G401 (cell line): ENCODE results near the gene CRY2. TPM values are rescaled to one million over a fixed set of nuclear protein-coding genes. Genes with fewer than 3 reads are reported as not detected.
"Not testable (repeated sequence)": the region's sequence is repeated elsewhere in the genome, so short reads cannot be mapped to it uniquely, and the experiment has no call there.

Experiments used
- DNase-seq: peaks from one replicate; pipeline ENCODE4 v3.0.0-alpha.2; 2015; ENCODE audit warnings: low spot score
- in situ Hi-C: cut with HindIII; loops from 2 replicates; pipeline ENCODE4 v1.10.0; 2016; ENCODE audit warnings: low sequenced_read_pairs, mixed read lengths
- total RNA-seq: library from RNA; depleted of rRNA; stranded (reverse); fragments of >200 nt; shearing (Covaris generic); gene quantifications from 2 replicates; pipeline ENCODE4 v1.2.3, GENCODE V29; 2014

Gene CRY2
- total RNA-seq, 1 experiment from 2014 or later = 13.1 TPM

DNA sequence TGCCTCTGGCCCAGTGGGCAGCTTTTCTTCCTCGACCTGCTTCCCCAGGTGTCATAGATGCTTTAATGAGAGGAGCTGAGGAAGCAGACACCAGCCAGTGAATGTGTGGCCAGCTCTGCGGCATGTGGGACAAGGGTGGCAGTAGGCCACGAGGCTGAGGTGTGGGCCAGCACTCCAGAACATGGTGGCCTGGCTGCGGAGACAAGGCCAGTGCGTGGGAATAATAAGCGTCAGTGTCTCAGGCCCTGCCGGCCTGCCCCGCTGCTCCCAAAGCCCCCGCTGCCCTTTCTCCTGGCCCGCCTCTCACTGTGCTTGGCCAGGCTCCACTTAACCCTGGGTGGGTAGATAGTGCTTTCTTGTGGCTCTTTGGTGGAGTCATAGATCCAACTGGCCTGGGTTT is 40.3 kb downstream of the CRY2 start:
- in situ Hi-C loops = no loop called here
- DNase-seq = peak; percentile 49

- DNase-seq = no peak
- in situ Hi-C loops = no loop called here
These were observed 42.3 kb downstream of the CRY2 start for GRCh38 chr11:45889555-45889954.

- in situ Hi-C loops = no loop called here
- DNase-seq = no peak
These were observed 42.7 kb downstream of the CRY2 start for GRCh38 chr11:45889966-45890365.

DNA sequence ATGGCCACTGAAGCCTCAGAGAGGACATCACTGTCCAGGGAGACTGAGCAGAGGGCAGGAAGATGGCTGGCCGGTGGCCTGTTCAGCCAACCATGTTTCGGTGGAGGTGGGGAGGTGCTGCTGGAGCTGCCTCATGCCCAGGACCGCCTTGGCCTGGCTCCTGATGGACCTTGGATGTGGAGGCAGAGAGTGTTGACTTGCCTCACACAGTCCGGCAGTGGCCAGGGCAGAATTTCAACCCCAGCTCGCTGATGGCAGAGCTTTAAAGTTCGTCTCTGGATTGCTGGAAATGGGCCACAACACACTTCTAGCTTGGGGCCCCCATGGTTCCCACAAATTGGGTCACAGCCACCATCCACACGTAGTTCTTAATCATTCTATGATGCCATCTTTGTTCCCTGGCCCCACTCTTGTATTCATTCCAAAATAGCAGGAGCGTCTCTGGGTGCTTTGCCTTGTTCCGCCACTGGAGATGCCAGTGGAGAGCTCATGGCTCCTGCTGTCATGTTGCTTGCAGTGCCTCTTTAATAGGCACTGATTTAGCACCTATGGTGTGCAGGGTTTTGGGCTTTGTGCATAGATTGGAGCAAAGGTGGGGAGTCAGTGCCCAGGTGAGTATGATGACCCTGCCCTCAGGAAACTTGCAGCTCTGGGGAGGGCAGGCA is 43.7 kb downstream of the CRY2 start:
- in situ Hi-C loops = no loop called here
- DNase-seq = peak; percentile 46

- DNase-seq = no peak
- in situ Hi-C loops = no loop called here
These were observed 45.6 kb downstream of the CRY2 start for GRCh38 chr11:45892856-45893255.

GRCh38 chr11:45894555-45895247 is 47.4 kb downstream of the CRY2 start:
- DNase-seq = peak; percentile 58
- in situ Hi-C loops = no loop called here

GRCh38 chr11:45895553-45896259 is 48.4 kb downstream of the CRY2 start:
- in situ Hi-C loops = no loop called here
- no peak for DNase-seq

DNA sequence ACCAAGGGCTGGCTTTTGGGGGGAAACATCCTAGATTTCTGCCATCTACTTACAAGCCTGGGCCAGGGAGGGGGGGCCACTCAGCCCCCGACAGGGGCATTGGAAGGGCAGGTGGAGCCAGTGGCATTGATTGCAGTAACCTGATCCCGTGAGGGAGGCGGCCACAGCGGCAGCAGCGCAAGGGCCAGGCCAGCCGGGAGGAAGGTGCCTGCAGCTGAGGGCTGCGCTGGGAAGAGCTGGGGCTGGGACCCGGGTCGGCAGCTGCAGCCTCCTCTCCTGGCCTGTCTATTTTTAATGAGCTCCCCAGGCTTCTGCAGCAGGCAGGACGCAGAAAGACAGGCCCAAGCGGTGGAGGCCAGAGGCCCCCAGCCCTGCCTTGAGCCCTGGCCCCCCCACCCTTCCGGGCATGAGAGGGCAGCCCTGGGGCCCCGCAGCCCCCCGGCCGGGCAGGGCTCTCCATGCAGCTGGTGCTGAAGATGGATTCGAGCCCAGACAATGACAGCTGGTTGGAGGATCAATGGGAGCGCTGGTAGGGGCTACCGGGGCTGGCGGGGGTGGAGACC is 49.2 kb downstream of the CRY2 start:
- DNase-seq = peak; percentile 39
- in situ Hi-C loops = no loop called here

GRCh38 chr11:45897556-45897955 is 50.3 kb downstream of the CRY2 start:
- in situ Hi-C loops = no loop called here
- DNase-seq = peak; percentile 55

DNA sequence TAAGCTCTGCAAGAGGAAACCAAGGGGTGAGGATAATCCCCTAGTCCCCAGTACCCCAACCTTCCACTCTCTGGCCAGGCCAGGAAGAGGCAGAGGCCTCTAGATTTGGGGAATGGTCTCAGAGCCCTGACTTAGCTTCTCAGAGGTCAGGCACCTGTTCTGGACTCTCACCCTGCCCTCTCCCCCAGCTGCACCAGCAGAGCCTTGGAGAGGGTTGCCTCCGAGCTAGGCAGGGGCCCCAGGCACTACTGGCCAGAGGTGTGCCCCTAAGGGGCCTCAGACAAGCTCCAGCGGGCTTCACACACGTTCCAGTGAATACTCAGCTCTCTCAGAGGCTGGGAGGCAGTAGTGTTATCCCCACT is 51.8 kb downstream of the CRY2 start:
- in situ Hi-C loops = no loop called here
- no peak for DNase-seq

- in situ Hi-C loops = no loop called here
These were observed 52.3 kb downstream of the CRY2 start for GRCh38 chr11:45899448-45900174.

GRCh38 chr11:45900175-45900800 is 53.0 kb downstream of the CRY2 start:
- DNase-seq = peak; percentile 34
- in situ Hi-C loops = not testable (repeated sequence)

More at GRCh38 chr11:45899448-45900174, 52.3 kb downstream of the CRY2 start:
- peak; percentile 87 for DNase-seq

DNA sequence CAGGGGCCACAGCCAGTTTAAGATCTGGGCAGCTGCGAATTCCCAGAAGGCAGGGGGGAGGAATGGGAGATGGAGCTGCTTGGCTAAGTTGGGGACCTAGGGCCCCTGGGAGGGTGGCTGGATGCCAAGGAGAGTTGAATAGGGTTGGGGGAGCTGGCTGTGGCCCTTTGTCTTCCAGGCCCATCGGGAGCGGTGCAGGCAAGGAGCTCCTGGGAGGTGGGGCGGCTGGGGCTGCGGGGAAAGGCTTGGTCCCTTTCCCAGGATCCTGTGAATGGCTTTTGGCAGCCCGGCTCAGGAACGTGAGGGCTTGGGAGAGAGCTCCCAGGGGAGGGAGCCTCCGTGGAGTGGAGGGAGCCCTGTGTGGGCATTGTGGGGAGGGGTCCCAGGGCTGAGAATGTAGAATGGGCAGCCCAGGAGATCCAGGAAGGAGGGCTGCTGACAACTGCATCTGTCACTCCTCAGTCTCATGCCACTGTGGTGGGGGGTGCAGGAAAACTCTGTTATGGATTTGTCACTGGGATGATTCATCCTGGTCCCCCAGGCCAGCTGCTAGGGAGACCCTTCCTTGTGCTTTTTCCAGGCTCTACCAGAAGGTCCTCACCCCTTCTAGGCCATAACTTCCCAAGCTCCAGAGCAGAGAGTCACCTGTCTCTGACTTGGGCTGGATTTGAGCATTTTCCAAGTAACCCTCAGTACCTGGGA is 53.8 kb downstream of the CRY2 start:
- DNase-seq = peak; percentile 57
- in situ Hi-C loops = no loop called here

DNA sequence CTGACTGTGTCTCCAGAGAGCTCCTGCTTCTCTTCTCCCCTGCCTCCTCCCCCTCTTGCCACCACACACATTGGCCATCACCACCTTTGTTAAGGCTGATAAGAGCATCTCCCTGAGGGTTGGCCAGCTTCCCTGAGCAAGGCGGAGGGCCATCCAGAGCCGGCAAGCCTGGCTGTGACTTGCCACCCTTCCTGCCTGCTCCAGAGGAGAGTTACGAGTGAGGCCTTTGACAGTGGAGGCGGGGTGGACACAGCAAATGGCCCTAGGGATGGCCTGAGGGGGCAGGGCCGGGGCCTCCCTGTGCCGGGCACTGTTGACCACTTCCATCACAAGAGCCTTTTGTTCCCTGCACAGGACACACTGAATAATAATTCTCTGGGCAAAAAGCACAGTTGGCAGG is 54.4 kb downstream of the CRY2 start:
- in situ Hi-C loops = no loop called here

DNA sequence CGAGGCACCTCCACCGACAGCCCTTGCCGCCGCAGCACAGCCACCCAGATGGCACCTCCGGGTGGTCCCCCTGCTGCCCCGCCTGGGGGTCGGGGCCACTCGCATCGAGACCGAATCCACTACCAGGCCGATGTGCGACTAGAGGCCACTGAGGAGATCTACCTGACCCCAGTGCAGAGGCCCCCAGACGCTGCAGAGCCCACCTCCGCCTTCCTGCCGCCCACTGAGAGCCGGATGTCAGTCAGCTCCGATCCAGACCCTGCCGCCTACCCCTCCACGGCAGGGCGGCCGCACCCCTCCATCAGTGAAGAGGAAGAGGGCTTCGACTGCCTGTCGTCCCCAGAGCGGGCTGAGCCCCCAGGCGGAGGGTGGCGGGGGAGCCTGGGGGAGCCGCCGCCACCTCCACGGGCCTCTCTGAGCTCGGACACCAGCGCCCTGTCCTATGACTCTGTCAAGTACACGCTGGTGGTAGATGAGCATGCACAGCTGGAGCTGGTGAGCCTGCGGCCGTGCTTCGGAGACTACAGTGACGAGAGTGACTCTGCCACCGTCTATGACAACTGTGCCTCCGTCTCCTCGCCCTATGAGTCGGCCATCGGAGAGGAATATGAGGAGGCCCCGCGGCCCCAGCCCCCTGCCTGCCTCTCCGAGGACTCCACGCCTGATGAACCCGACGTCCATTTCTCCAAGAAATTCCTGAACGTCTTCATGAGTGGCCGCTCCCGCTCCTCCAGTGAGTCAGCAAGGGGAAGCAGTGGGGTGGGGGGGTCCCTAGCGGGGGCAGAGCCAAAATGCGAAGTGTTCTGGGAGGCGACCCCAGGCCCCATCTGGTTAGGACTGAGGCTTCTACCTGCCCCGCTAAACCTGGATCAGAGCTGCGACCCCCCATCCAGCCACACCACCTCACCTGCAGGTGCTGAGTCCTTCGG is 55.4 kb downstream of the CRY2 start:
- in situ Hi-C loops = no loop called here
- no peak for DNase-seq

More for the DNA sequence above, 54.4 kb downstream of the CRY2 start:
- DNase-seq = peak; percentile 63

DNA sequence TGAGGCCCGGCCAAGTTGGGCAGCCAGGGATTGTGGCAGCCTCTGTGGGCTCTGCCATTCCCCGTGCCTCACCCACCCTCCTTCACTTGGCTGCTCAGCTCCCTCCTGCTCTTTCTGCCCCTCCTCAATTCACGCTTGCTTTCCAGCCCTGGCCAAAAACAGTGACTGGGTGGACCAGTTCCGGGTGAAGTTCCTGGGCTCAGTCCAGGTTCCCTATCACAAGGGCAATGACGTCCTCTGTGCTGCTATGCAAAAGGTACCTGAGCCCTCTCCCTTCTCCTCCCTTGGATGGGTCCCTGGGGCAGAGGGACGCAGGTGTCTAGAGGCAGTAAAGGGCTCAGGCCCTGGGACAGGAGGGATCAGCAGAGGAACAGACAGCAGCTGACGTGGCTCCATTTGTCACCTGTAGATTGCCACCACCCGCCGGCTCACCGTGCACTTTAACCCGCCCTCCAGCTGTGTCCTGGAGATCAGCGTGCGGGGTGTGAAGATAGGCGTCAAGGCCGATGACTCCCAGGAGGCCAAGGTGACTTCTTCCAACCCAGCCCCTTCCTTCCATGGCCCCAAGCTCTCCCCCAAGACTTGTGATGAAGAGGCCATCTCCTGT is 57.1 kb downstream of the CRY2 start:
- DNase-seq = no peak
- in situ Hi-C loops = no loop called here

DNA sequence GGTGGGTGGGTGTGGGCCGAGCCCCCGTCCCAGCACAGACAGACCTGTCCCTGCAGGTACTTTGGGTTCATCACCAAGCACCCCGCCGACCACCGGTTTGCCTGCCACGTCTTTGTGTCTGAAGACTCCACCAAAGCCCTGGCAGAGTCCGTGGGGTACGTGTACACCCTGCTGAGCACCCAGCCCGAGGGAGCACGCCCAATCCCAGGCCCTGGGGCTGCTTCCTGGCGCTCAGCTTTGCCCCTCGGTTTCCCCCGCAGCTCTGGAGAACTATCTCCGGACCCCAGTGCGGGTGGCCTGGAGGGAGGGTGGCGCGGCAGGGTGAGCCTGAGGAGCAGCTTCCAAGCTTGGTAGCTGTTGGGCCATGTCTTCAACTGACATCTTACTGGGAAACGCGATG is 57.8 kb downstream of the CRY2 start:
- DNase-seq = no peak
- in situ Hi-C loops = no loop called here
